CD4-positive, CD25-positive, alpha-beta regulatory T cell (primary cell): ENCODE data around the gene MRPL44. TPM values are rescaled to one million over a fixed set of nuclear protein-coding genes. Genes with fewer than 3 reads are reported as not detected.
"Not testable (repeated sequence)": the region's sequence is repeated elsewhere in the genome, so short reads cannot be mapped to it uniquely, and the experiment has no call there.

ENCODE experiments used
- ATAC-seq, 2 donors: fragments of 150-1000 bp; cut with Tn5 transposase; one replicate each; pipeline ENCODE4 v1.10.0; 2021; ENCODE audit warnings: low read depth in 2 of 2, moderate number of reproducible peaks in 2 of 2, moderate library complexity in 1 of 2
- DNase-seq, 3 donors: peaks; one replicate each; pipeline versions ENCODE4 v3.0.0 to v3.0.0-alpha.2; 2012 to 2022; ENCODE audit warnings: mixed read lengths in 1 of 3
- H3K27ac ChIP-seq: one replicate; pipeline ENCODE4 v1.7.0; 2013; ENCODE audit warnings: mild to moderate bottlenecking, low read length; ENCODE audit not compliant: insufficient read depth, poor library complexity, severe bottlenecking
- H3K27me3 ChIP-seq: one replicate; pipeline ENCODE4 v1.7.0; 2013; ENCODE audit warnings: low read length; ENCODE audit not compliant: control insufficient read depth, insufficient read depth
- H3K36me3 ChIP-seq: one replicate; pipeline ENCODE4 v1.7.0; 2013; ENCODE audit warnings: mild to moderate bottlenecking, low read length, moderate library complexity; ENCODE audit not compliant: control insufficient read depth, insufficient read depth
- H3K4me1 ChIP-seq: 2 replicates; pipeline ENCODE4 v1.7.0; 2013; ENCODE audit warnings: mild to moderate bottlenecking, low read length; ENCODE audit not compliant: insufficient read depth, control insufficient read depth, poor library complexity, severe bottlenecking
- H3K4me3 ChIP-seq: one replicate; pipeline ENCODE4 v1.7.0; 2013; ENCODE audit warnings: low read depth, mild to moderate bottlenecking, low read length, moderate library complexity
- H3K9me3 ChIP-seq, 2 experiments: 1 replicate in 1 of 2; 2 replicates in 1 of 2; pipeline ENCODE4 v1.7.0; 2013; ENCODE audit warnings: low read length in 2 of 2, mild to moderate bottlenecking in 1 of 2, moderate library complexity in 1 of 2; ENCODE audit not compliant: control insufficient read depth in 2 of 2
- H3K27ac Mint-ChIP-seq, 3 donors: one replicate each; pipeline ENCODE4 v1.8.0; 2020 to 2022; ENCODE audit warnings: mild to moderate bottlenecking in 3 of 3, mixed read lengths in 3 of 3, moderate library complexity in 2 of 3
- H3K27me3 Mint-ChIP-seq: one replicate; pipeline ENCODE4 v1.8.0; 2022; ENCODE audit warnings: mild to moderate bottlenecking, mixed read lengths
- H3K36me3 Mint-ChIP-seq: one replicate; pipeline ENCODE4 v1.8.0; 2020; ENCODE audit warnings: mixed read lengths
- H3K4me1 Mint-ChIP-seq, 4 donors: one replicate each; pipeline ENCODE4 v1.8.0; 2020 to 2022; ENCODE audit warnings: mixed read lengths in 4 of 4, mild to moderate bottlenecking in 1 of 4
- H3K4me3 Mint-ChIP-seq, 4 donors: one replicate each; pipeline ENCODE4 v1.8.0; 2020 to 2022; ENCODE audit warnings: mild to moderate bottlenecking in 4 of 4, mixed read lengths in 4 of 4, moderate library complexity in 3 of 4
- H3K9me3 Mint-ChIP-seq, 7 donors: one replicate each; pipeline ENCODE4 v1.8.0; 2020 to 2022; ENCODE audit warnings: mixed read lengths in 7 of 7, mild to moderate bottlenecking in 3 of 7, moderate library complexity in 2 of 7
- polyA plus RNA-seq, 4 donors: library from polyadenylated mRNA; unstranded; fragments of 300-500 nt; fragmentation: Illumina TruSeq; gene quantifications; one replicate each; pipeline ENCODE4 v1.2.3, GENCODE V29; 2021
- total RNA-seq: library from RNA; stranded (reverse); gene quantifications from one replicate; pipeline ENCODE4 v1.2.3, GENCODE V29; 2022

MRPL44 gene
- total and polyA plus RNA-seq, 5 donors from 2014 or later: 27.4 to 46.5 (median 38.4) TPM

- H3K27ac Mint-ChIP-seq, H3K4me1 ChIP-seq, H3K27me3 ChIP-seq, H3K9me3 Mint-ChIP-seq, H3K36me3 Mint-ChIP-seq, H3K4me1 Mint-ChIP-seq, H3K27ac ChIP-seq, DNase-seq, H3K4me3 Mint-ChIP-seq, H3K36me3 ChIP-seq, H3K4me3 ChIP-seq, ATAC-seq, H3K9me3 ChIP-seq: not testable (repeated sequence)
- H3K27me3 Mint-ChIP-seq: peaks cover 15% of the 10 kb centered on the region
These were observed 43.4 kb downstream of the MRPL44 start for GRCh38 chr2:224000662-224001061.

GRCh38 chr2:224004105-224004695, 46.9 kb downstream of the MRPL44 start:
- Mint-ChIP-seq H3K27ac (no peak overlapping the region), H3K36me3 (no peaks in the 10 kb centered on the region), H3K4me1 (peaks cover 0 to 5% (median under 1%) of the 10 kb centered on the region in 4 donors), H3K4me3 (no peak overlapping the region), H3K9me3 (no peaks in the 10 kb centered on the region), H3K27me3 (peaks cover 24% of the 10 kb centered on the region)
- Histone ChIP-seq H3K27ac (no peak overlapping the region), H3K36me3 (no peaks in the 10 kb centered on the region), H3K27me3 (no peaks in the 10 kb centered on the region), H3K9me3 (no peaks in the 10 kb centered on the region), H3K4me3 (no peak overlapping the region), H3K4me1 (no peaks in the 10 kb centered on the region)
- ATAC-seq: no peak
- DNase-seq: no peak

- Mint-ChIP-seq H3K9me3 (no peaks in the 10 kb centered on the region), H3K4me3 (no peak overlapping the region), H3K27me3 (peaks cover 19% of the 10 kb centered on the region), H3K36me3 (no peaks in the 10 kb centered on the region), H3K4me1 (peaks cover 0 to 5% (median 2%) of the 10 kb centered on the region in 4 donors), H3K27ac (no peak overlapping the region)
- no peak overlapping the region for H3K4me3 ChIP-seq
- H3K9me3 ChIP-seq: no peaks in the 10 kb centered on the region
- DNase-seq (no peak), ATAC-seq (no peak)
- no peaks in the 10 kb centered on the region for H3K36me3 ChIP-seq
- no peak overlapping the region for H3K27ac ChIP-seq
- no peaks in the 10 kb centered on the region for H3K4me1 ChIP-seq
- peaks cover 3% of the 10 kb centered on the region for H3K27me3 ChIP-seq
These were observed 51.5 kb downstream of the MRPL44 start for GRCh38 chr2:224008702-224009261.

- H3K9me3 Mint-ChIP-seq: no peaks in the 10 kb centered on the region
- no peaks in the 10 kb centered on the region for H3K9me3 ChIP-seq
- peaks cover 4% of the 10 kb centered on the region for H3K4me1 ChIP-seq
- H3K4me1 Mint-ChIP-seq: peaks cover 0 to 4% (median under 1%) of the 10 kb centered on the region in 4 donors
- H3K27me3 ChIP-seq: peaks cover 3% of the 10 kb centered on the region
- H3K27ac Mint-ChIP-seq: no peak overlapping the region
- H3K36me3 ChIP-seq: no peaks in the 10 kb centered on the region
- peak in 1 of 3 donors; percentile 32 for DNase-seq
- no peak overlapping the region for H3K4me3 ChIP-seq
- ATAC-seq: no peak
- H3K4me3 Mint-ChIP-seq: peak overlapping the region in 1 of 4 donors; percentile 80
- H3K27ac ChIP-seq: no peak overlapping the region
- no peaks in the 10 kb centered on the region for H3K36me3 Mint-ChIP-seq
- H3K27me3 Mint-ChIP-seq: peaks cover 19% of the 10 kb centered on the region
These were observed 52.5 kb downstream of the MRPL44 start for GRCh38 chr2:224009605-224010315.

GRCh38 chr2:224011837-224012236, 54.6 kb downstream of the MRPL44 start:
- H3K27ac Mint-ChIP-seq: no peak overlapping the region
- H3K4me3 Mint-ChIP-seq: no peak overlapping the region
- Histone ChIP-seq H3K9me3 (no peaks in the 10 kb centered on the region), H3K27ac (no peak overlapping the region), H3K27me3 (peaks cover 3% of the 10 kb centered on the region), H3K36me3 (no peaks in the 10 kb centered on the region), H3K4me1 (peaks cover 7% of the 10 kb centered on the region), H3K4me3 (no peak overlapping the region)
- peaks cover 14% of the 10 kb centered on the region for H3K27me3 Mint-ChIP-seq
- H3K9me3 Mint-ChIP-seq: no peaks in the 10 kb centered on the region
- no peaks in the 10 kb centered on the region for H3K36me3 Mint-ChIP-seq
- DNase-seq (no peak), ATAC-seq (no peak)
- H3K4me1 Mint-ChIP-seq: peaks cover 0 to 10% (median 5%) of the 10 kb centered on the region in 4 donors

- no peak overlapping the region for H3K27ac Mint-ChIP-seq
- Histone ChIP-seq H3K4me3 (no peak overlapping the region), H3K27me3 (peaks cover 3% of the 10 kb centered on the region), H3K9me3 (no peaks in the 10 kb centered on the region), H3K4me1 (peaks cover 7% of the 10 kb centered on the region), H3K36me3 (no peaks in the 10 kb centered on the region), H3K27ac (no peak overlapping the region)
- no peak overlapping the region for H3K4me3 Mint-ChIP-seq
- H3K4me1 Mint-ChIP-seq: peaks cover 0 to 14% (median 9%) of the 10 kb centered on the region in 4 donors
- ATAC-seq (no peak), DNase-seq (no peak)
- peaks cover 5% of the 10 kb centered on the region for H3K27me3 Mint-ChIP-seq
- H3K36me3 Mint-ChIP-seq: no peaks in the 10 kb centered on the region
- no peaks in the 10 kb centered on the region for H3K9me3 Mint-ChIP-seq
These were observed 57.1 kb downstream of the MRPL44 start for GRCh38 chr2:224014336-224014735.

GRCh38 chr2:224016963-224017362, 59.7 kb downstream of the MRPL44 start:
- Mint-ChIP-seq H3K9me3 (no peaks in the 10 kb centered on the region), H3K27me3 (peaks cover 5% of the 10 kb centered on the region), H3K4me3 (no peak overlapping the region), H3K4me1 (peaks cover 0 to 13% (median 10%) of the 10 kb centered on the region in 4 donors), H3K36me3 (no peaks in the 10 kb centered on the region), H3K27ac (no peak overlapping the region)
- Histone ChIP-seq H3K36me3 (no peaks in the 10 kb centered on the region), H3K9me3 (no peaks in the 10 kb centered on the region), H3K27me3 (no peaks in the 10 kb centered on the region), H3K4me1 (peaks cover 7% of the 10 kb centered on the region), H3K27ac (no peak overlapping the region), H3K4me3 (no peak overlapping the region)
- DNase-seq (peak in 1 of 3 donors; percentile 42), ATAC-seq (peak in 1 of 2 donors; percentile 53)
